ENCODE data around the gene CD52. TPM values are rescaled to one million over a fixed set of nuclear protein-coding genes. Genes with fewer than 3 reads are reported as not detected.
A peak's percentile ranks its signal among the peaks of the same experiment; 100 is the strongest.

Gene CD52
- total RNA-seq, 2 experiments from 2014 or later = 951 to 971 TPM

- CTCF ChIA-PET = interaction anchor here (0.6 to 21.9 kb wide), 13 partner anchors 9 to 137 kb away, joined by 3 to 1010 read pairs (median 6); partner anchors contain the start of genes C1orf232, CD52, CEP85 and UBXN11
- Mint-ChIP-seq H3K27me3 (no peaks in the 10 kb centered on the region), H3K4me3 (peak within 1 kb of the TSS; percentile 89), H3K9me3 (ENCODE audit: low read depth) (no peaks in the 10 kb centered on the region), H3K4me1 (peaks cover 84% of the 10 kb centered on the region), H3K36me3 (peaks cover 67% of the 10 kb centered on the region), H3K27ac (peak within 1 kb of the TSS; percentile 99)
- DNase-seq = peak; percentile 90
- ATAC-seq = peak; percentile 66
Measured at GRCh38 chr1:26279456-26280332, 38.1 kb upstream of the CD52 start, which contains the start of gene SH3BGRL3. Gene SH3BGRL3 (plus strand): TSS chr1:26280086. CDS start chr1:26280156, 70 bp downstream.

DNA sequence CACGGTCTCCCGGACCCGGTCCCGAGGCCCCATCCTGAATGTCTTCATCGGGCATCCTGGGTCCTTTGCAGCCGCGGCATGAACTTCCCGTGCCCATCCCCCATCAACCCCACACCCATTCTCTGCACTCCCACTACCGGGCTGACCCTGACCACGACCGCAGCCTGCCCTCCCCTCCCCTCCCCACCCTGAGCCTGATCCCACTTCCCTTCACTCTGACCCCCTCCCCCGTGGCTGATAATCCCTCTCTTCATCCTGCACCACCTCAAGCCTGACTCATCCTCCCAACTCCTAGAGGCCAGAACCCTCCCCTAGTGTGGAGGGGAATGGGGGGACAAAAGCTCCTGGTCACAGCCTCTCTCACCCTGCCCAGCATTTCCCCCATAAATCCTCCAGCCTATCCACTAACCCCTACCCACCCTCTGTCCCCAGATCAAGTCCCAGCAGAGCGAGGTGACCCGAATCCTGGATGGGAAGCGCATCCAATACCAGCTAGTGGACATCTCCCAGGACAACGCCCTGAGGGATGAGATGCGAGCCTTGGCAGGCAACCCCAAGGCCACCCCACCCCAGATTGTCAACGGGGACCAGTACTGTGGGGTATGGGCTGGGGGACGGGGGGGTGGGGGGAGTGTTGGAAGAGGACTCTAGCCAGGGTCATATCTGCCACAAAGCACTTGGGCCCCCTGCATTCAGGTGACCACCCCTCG lies 37.3 kb upstream of the CD52 start:
- DNase-seq (peak; percentile 67), ATAC-seq (no peak)
- Mint-ChIP-seq H3K27me3 (no peaks in the 10 kb centered on the region), H3K27ac (peak overlapping the region; percentile 99), H3K4me1 (peaks cover 86% of the 10 kb centered on the region), H3K36me3 (peaks cover 68% of the 10 kb centered on the region), H3K9me3 (ENCODE audit: low read depth) (no peaks in the 10 kb centered on the region), H3K4me3 (peak overlapping the region; percentile 89)
- CTCF ChIA-PET = interaction anchor here (0.6 to 21.9 kb wide), 9 partner anchors 29 to 111 kb away, joined by 3 to 1010 read pairs (median 6); partner anchors contain the start of genes CD52, CEP85 and UBXN11

DNA sequence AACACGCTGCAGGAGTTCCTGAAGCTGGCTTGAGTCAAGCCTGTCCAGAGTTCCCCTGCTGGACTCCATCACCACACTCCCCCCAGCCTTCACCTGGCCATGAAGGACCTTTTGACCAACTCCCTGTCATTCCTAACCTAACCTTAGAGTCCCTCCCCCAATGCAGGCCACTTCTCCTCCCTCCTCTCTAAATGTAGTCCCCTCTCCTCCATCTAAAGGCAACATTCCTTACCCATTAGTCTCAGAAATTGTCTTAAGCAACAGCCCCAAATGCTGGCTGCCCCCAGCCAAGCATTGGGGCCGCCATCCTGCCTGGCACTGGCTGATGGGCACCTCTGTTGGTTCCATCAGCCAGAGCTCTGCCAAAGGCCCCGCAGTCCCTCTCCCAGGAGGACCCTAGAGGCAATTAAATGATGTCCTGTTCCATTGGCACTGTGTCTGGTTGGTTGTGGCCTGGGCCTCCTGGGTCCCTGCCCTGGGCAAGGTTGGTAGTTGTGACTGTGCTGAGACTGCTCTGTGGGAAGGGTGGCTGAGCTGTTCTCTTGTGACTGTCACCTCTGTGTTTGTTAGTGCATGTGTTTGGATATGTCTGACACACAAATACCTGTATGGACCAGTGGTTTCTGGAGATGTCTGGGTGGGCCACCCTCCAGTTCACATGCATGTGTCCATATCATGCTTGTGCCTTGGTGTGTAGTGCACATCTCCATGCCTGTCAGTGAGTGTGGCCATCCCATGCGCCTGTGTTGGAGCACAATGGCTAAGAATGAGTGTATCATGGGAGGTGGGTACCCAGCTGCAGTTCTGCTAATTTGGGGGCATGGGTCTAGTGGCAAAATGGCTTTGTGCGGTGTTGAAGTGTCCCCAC lies 36.4 kb upstream of the CD52 start:
- CTCF ChIA-PET = interaction anchor here (0.6 to 21.9 kb wide), 7 partner anchors 9 to 136 kb away, joined by 3 to 1010 read pairs (median 5); partner anchors contain the start of genes CD52, CEP85 and UBXN11
- no peak for ATAC-seq
- peak; percentile 48 for DNase-seq
- peak overlapping the region; percentile 99 for H3K27ac Mint-ChIP-seq
- H3K4me3 Mint-ChIP-seq = peak overlapping the region; percentile 89
- H3K4me1 Mint-ChIP-seq = peaks cover 86% of the 10 kb centered on the region
- peaks cover 66% of the 10 kb centered on the region for H3K36me3 Mint-ChIP-seq
- no peaks in the 10 kb centered on the region for H3K27me3 Mint-ChIP-seq
- no peaks in the 10 kb centered on the region for H3K9me3 Mint-ChIP-seq (ENCODE audit: low read depth)

DNA sequence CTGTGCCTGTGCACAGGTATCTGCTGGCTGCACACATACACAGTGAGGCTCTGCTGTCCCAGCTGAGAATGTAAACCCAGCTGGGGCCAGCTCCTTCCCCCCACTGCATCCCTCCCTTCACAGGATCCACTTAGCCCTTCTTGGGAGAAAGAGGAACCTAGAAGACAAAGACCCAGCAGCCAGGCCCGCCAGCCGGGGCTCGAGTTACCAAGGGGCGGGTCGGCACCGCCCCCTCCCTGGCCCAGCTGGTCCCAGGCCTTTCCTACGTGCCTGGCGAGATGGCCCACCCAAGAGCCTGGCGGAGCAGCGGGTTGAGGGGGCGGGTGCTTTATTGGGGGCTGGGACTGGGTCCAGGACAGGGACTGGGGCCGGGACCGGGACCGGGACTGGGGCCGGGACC lies 35.8 kb upstream of the CD52 start:
- peaks cover 86% of the 10 kb centered on the region for H3K4me1 Mint-ChIP-seq
- no peaks in the 10 kb centered on the region for H3K27me3 Mint-ChIP-seq
- DNase-seq (no peak), ATAC-seq (no peak)
- H3K36me3 Mint-ChIP-seq = peaks cover 60% of the 10 kb centered on the region
- no peaks in the 10 kb centered on the region for H3K9me3 Mint-ChIP-seq (ENCODE audit: low read depth)
- H3K27ac Mint-ChIP-seq = peak overlapping the region; percentile 99
- CTCF ChIA-PET = interaction anchor here (0.6 to 21.9 kb wide), 7 partner anchors 9 to 135 kb away, joined by 3 to 1010 read pairs (median 5); partner anchors contain the start of genes CD52, CEP85 and UBXN11
- H3K4me3 Mint-ChIP-seq = peak overlapping the region; percentile 89

GRCh38 chr1:26282401-26282918 lies 35.3 kb upstream of the CD52 start:
- H3K9me3 Mint-ChIP-seq (ENCODE audit: low read depth) = no peaks in the 10 kb centered on the region
- H3K27ac Mint-ChIP-seq = peak overlapping the region; percentile 99
- H3K36me3 Mint-ChIP-seq = peaks cover 56% of the 10 kb centered on the region
- no peak for ATAC-seq
- peaks cover 86% of the 10 kb centered on the region for H3K4me1 Mint-ChIP-seq
- DNase-seq = no peak
- H3K4me3 Mint-ChIP-seq = peak overlapping the region; percentile 69
- no peaks in the 10 kb centered on the region for H3K27me3 Mint-ChIP-seq
- CTCF ChIA-PET = interaction anchor here (1.2 to 21.9 kb wide), 2 partner anchors 27 to 135 kb away, joined by 5 to 1010 read pairs; partner anchors contain the start of genes CD52 and UBXN11

- CTCF ChIA-PET = interaction anchor here (0.9 to 21.9 kb wide), 9 partner anchors 7 to 133 kb away, joined by 3 to 1010 read pairs (median 96); partner anchors contain the start of genes CD52, CEP85, UBXN11 and ZNF683
- peak overlapping the region; percentile 69 for H3K4me3 Mint-ChIP-seq
- no peaks in the 10 kb centered on the region for H3K27me3 Mint-ChIP-seq
- peaks cover 86% of the 10 kb centered on the region for H3K4me1 Mint-ChIP-seq
- peak overlapping the region; percentile 99 for H3K27ac Mint-ChIP-seq
- peaks cover 48% of the 10 kb centered on the region for H3K36me3 Mint-ChIP-seq
- no peak for ATAC-seq
- no peak for DNase-seq
- no peaks in the 10 kb centered on the region for H3K9me3 Mint-ChIP-seq (ENCODE audit: low read depth)
Measured at GRCh38 chr1:26283279-26283853, 34.4 kb upstream of the CD52 start.

GRCh38 chr1:26283871-26284596 lies 33.7 kb upstream of the CD52 start:
- H3K27ac Mint-ChIP-seq = peak overlapping the region; percentile 99
- no peaks in the 10 kb centered on the region for H3K9me3 Mint-ChIP-seq (ENCODE audit: low read depth)
- H3K27me3 Mint-ChIP-seq = no peaks in the 10 kb centered on the region
- ATAC-seq (no peak), DNase-seq (peak; percentile 51)
- H3K4me1 Mint-ChIP-seq = peaks cover 87% of the 10 kb centered on the region
- H3K4me3 Mint-ChIP-seq = peak overlapping the region; percentile 69
- CTCF ChIA-PET = interaction anchor here (0.7 to 21.9 kb wide), 26 partner anchors 8 to 188 kb away, joined by 3 to 1010 read pairs (median 5); partner anchors contain the start of genes CD52, CEP85, HMGN2 and UBXN11
- H3K36me3 Mint-ChIP-seq = peaks cover 44% of the 10 kb centered on the region

DNA sequence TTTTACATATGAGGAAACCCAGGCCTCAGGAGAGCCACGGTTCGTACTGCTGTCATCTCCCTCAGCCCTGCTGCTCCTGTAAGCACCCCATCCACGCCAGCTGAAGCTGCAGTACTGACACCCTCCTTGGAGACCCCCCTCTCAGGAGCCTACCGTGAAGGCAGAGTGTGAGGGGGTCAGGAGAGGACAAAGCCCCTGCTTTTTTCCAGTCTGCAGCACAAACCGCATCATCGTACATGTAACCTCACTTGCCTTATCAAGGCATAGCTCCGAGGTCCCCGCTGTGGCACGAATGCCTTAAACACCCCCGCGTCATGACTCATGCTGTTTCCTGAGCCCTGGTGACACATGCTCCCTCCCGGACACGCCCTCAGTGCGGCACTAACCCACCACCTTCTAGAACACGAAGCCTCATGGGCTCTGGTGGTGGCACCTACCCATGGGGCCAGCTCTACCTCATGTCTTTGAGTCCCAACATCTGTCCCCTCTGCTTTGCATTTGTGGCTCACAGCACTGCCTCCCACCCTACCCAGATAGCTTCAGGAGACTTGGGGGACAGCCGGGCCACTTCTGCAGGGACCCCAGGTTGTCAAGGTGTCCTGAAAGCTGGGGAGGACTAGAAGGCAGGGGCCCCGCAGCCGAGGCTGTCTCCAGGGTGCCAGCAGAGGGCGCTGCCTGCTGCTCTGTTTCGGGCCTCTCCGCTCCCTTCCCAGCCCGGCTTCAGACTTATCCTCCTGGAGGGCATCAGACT lies 33.0 kb upstream of the CD52 start:
- no peaks in the 10 kb centered on the region for H3K27me3 Mint-ChIP-seq
- peak; percentile 71 for ATAC-seq

DNA sequence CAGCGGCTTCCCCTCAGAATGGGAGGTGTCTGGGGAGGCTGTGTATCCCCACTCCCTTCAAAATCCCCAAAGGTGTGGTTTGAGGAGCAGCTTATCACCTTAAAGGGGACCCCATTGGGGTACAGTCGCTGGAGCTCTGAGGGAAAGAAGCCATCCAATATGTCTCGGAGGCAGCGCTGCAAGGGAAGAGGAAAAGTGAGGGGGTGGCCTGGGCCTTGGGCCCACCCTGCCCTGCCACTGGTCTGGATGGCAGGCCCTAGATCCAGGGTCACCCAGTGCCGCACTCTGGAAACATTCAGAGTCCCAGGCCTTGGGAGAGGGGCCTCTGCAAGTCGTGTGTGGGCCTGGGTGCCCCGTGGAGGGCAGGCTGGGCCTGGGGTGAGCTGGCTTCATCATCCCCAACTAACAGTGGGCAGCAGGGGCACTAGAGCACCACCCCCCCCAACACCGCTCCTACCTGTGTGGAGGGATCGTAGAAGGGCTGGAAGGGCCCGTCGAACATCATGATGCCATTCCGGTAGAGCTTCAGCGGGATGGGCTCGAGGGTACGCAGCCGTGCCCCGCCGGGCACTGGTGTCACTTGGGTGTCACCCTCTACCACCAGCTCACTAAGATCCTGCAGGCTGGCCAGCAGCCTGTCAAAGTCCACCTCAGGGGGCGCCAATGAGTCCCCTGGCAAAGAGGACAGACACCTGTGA lies 32.2 kb upstream of the CD52 start:
- Mint-ChIP-seq H3K36me3 (peaks cover 36% of the 10 kb centered on the region), H3K9me3 (ENCODE audit: low read depth) (no peaks in the 10 kb centered on the region), H3K4me3 (no peak overlapping the region), H3K4me1 (peaks cover 97% of the 10 kb centered on the region), H3K27ac (peak overlapping the region; percentile 99), H3K27me3 (no peaks in the 10 kb centered on the region)
- DNase-seq (peak; percentile 76), ATAC-seq (no peak)
- CTCF ChIA-PET = interaction anchor here (0.6 to 21.9 kb wide), 28 partner anchors 9 to 256 kb away, joined by 3 to 1010 read pairs (median 6); partner anchors contain the start of genes CD52, CEP85, DHDDS and HMGN2

More for the DNA sequence above, 33.0 kb upstream of the CD52 start:
- CTCF ChIA-PET = interaction anchor here (0.7 to 21.9 kb wide), 32 partner anchors 9 to 256 kb away, joined by 3 to 1010 read pairs (median 5); partner anchors contain the start of genes CD52, CEP85, DHDDS and HMGN2
- Mint-ChIP-seq H3K4me3 (peak overlapping the region; percentile 69), H3K36me3 (peaks cover 40% of the 10 kb centered on the region), H3K9me3 (ENCODE audit: low read depth) (no peaks in the 10 kb centered on the region), H3K4me1 (peaks cover 89% of the 10 kb centered on the region), H3K27ac (peak overlapping the region; percentile 99)
- peak; percentile 99 for DNase-seq

- ATAC-seq = no peak
- Mint-ChIP-seq H3K4me1 (peaks cover 100% of the 10 kb centered on the region), H3K36me3 (peaks cover 31% of the 10 kb centered on the region), H3K27me3 (no peaks in the 10 kb centered on the region), H3K27ac (peak overlapping the region; percentile 99), H3K4me3 (no peak overlapping the region), H3K9me3 (ENCODE audit: low read depth) (no peaks in the 10 kb centered on the region)
- no peak for DNase-seq
- CTCF ChIA-PET = interaction anchor here (0.9 to 21.9 kb wide), 16 partner anchors 10 to 255 kb away, joined by 3 to 1010 read pairs (median 24); partner anchors contain the start of genes CD52, CEP85, DHDDS and UBXN11
Measured at GRCh38 chr1:26286064-26286416, 31.7 kb upstream of the CD52 start.
